GM18511 (cell line): ENCODE data around the gene TESK2.
"Not testable (repeated sequence)": the region's sequence is repeated elsewhere in the genome, so short reads cannot be mapped to it uniquely, and the experiment has no call there.

ENCODE experiments used
- ATAC-seq: cut with Tn5 transposase; IDR thresholded peaks from one replicate; pipeline ENCODE4 v1.9.1; 2021; ENCODE audit warnings: mild to moderate bottlenecking, moderate library complexity; ENCODE audit not compliant: unreplicated experiment

The TESK2 gene, protein sequence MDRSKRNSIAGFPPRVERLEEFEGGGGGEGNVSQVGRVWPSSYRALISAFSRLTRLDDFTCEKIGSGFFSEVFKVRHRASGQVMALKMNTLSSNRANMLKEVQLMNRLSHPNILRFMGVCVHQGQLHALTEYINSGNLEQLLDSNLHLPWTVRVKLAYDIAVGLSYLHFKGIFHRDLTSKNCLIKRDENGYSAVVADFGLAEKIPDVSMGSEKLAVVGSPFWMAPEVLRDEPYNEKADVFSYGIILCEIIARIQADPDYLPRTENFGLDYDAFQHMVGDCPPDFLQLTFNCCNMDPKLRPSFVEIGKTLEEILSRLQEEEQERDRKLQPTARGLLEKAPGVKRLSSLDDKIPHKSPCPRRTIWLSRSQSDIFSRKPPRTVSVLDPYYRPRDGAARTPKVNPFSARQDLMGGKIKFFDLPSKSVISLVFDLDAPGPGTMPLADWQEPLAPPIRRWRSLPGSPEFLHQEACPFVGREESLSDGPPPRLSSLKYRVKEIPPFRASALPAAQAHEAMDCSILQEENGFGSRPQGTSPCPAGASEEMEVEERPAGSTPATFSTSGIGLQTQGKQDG

DNA sequence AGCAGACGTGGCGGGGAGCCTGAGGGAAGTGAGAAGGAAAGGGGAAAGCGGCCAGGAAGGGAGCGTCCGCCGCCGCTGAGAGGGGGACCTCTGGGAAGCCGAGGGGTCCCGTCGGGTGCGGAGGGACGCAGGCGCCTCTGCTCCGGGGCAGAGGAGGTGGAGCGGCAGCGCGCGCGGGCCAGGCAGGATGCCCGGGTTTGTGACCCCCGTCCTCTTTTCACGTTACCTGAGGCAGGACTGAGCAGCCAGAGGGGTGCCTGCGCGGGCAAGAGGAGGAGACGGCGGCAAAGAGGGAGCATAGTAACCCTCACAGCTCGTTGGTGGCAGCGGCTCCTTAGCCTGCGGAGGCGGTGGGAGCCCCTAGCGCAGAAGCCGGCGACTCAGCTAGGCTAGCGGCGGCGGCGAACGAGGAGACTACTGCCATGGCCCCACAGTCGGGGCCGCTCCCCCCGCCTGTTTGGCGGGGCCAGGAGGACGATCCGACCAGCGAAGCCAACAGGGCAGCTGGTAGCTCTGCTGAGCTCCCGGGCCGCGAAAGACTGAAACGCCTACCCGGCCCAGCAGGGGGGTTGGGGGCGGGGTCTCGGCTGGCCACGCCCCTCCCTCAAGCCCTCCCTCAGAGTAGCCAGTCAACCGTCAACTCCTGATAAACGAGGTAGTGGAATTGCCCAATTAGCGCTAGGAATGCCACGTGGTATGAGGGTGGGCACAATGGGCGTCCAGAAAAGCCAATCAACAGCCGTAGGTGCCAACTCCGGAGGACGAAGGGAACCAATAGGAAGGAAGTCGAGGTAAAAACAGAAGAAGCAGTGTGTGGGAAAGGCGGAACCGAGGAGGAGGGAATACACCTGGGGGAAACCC lies at the start of gene TESK2:
Gene TESK2, minus strand, starts transcription at position 538 of the 861 bp plus-strand sequence. CDS start 33,378 bp downstream, outside the sequence.
- ATAC-seq: peak; percentile 87

DNA sequence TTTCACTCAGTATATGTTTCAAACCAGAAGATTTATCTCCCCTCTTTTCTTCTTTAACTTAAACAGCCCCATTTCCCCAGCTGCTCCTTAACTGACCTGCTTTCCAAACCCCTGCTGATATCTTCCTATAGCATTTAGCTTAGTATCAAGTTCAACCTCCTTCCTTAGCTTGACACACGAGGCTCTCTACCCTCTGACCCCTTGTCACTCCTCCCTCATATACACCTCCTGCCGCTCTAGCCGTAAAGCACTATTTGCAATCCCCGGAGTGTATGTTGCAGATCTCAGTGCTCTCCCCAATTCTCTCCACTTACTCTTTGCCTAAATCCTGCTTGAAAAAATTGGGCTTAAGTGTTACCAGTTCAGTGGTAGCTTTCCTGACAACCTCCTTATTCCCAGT lies 45.9 kb upstream of the TESK2 start:
- ATAC-seq: no peak

DNA sequence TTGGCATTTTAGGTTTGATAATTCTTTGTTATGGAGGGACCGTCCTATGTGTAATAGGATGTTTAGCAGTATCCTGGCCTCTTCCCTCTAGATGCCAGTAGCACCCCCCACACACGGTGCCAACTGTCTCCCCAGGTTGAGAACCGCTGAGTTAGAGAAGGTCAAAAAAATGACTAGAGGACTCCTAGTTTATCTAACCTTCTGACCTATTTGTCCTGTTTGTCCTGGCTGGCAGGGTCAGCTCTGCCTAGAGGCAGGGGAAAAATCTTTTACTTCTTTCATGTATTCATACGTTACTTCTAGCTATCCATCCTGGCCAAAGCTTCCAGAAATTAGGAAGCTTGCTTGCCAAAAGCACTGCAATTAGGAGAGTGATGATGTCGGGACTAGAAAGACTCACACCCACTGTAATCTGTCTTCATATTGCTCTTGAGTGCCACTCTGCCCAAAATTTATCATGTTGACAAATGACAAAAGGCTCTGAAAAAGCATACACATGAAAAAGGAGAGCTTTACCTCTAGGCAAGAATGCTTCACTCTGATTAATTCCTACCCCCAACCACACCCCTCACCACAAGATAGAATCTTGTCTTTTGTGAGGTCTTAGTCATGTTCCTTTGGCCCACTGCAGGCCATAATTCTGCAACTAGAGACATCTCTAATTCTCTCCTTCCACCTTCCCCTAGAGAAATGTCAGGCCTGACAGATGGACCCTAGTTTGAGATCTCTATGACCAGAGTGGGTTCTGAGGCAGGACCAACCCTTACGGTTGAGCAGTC lies 45.2 kb upstream of the TESK2 start:
- ATAC-seq: no peak

DNA sequence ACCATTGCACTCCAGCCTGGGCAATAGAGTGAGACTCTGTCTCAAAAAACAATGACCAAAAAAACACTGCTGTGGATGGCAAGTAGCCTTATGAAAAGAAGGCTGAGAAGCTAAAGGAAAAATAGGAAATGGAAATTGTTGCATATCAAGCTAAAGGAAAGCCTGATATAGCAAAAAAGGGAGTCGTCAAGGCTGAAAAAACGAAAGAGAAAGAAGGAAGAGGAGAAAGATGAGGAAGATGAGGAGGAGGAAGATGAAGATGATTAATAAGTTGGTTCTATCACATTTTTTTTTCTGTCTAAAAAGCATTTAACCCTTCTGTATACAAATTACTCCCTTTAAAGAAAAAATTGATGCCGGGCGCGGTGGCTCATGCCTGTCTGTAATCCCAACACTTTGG lies 40.9 kb upstream of the TESK2 start:
- no peak for ATAC-seq

DNA sequence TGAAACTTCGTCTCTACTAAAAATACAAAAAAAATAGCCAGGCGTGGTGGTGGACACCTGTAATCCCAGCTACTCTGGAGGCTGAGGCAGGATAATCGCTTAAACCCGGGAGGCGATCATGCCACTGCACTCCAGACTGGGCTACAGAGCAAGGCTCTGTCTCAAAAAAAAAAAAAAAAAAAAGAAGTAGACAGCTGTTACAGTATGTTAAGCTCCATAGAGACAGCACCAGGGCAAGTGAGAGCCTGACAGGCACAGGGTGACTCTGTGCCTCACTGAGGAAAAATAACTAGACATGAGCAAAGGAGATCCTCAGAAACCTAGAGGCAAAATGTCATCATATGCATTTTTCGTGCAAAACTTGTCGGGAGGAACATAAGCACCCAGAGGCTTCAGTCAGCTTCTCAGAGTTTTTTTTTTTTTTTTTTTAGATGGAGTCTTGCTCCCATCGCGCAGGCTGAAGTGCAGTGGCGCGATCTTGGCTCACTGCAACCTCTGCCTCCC lies 39.7 kb upstream of the TESK2 start:
- ATAC-seq: no peak

DNA sequence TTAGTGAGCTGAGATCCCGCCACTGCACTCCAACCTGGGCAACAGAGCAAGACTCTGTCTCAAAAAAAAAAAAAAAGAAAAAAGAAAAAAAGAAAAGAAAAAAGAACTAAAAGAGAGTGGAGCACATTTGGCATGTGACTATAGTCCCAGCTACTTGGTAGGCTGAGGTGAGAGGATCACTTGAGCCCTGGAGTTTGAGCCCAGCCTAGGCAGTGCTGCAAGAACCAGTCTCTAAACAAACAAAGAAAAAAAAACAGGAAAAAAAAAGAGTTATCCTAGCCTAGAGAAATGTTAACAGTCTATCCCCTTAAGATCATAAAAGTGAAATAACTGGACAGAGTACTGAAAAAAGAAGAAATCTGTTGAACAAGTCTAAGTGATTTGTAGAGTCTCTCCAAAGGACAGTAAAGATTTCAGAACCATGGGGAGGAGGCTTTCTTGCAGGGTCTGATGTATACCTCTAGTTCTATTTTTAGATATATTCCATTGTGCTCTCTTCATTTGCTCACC lies 35.2 kb upstream of the TESK2 start:
- ATAC-seq: no peak

DNA sequence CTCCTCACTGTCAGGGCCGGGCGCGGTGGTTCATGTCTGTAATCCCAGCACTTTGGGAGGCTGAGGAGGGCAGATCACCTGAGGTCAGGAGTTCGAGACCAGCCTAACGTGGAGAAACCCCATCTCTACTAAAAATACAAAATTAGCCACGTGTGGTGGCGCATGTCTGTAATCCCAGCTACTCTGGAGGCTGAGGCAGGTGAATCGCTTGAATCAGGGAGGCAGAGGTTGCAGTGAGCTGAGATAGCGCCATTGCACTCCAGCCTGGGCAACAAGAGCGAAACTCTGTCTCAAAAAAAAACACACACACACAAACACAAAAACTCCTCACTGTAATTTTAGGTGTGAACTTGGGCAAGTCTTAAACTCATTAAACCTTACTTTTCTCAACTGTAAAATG lies 33.0 kb upstream of the TESK2 start:
- not testable (repeated sequence) for ATAC-seq

DNA sequence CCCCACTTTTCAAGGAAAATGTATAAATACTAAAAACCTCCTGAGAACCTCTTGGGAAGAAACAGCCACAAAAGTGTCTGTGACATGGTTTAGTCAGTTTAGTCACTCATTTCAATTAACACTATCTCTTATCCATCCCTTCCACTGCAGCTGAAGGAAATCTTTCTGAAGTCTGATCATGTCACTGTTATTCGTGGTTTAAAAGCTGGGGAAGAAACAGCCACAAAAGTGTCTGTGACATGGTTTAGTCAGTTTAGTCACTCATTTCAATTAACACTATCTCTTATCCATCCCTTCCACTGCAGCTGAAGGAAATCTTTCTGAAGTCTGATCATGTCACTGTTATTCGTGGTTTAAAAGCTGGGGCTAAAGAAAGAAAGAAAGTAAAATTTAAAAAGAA lies 32.6 kb upstream of the TESK2 start:
- ATAC-seq: not testable (repeated sequence)

DNA sequence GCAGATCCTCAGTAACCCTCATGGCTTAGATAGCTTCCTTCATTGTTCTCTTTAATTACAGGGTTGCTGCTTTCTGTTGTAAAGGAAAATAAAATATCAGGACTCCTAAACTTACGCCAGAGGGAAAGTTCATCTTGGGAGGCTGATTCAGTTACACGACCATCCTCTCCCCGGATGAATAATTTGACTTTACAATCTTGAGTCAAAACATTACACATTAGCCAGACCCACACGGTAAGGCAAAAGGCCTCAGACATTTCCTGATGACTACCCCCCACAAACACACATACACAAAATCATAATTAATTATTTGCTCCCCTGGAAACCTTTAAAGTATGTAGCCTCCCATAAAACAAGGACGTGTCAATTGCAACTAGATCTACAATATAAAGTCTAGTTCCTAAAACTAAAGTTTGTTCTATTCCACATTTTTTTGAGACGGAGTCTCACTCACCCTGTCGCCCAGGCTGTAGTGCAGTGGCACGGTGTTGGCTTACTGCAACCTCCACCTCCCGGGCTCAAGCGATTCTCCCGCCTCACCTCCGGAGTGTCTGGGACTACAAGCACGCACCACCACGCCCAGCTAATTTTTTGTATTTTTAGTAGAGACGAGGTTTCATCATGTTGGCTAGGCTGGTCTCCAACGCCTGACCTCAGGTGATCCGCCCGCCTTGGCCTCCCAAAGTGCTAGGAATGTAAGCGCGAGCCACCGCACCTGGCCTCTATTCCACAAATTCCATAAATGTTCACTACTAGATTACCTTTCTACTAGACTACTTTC lies 31.6 kb upstream of the TESK2 start:
- no peak for ATAC-seq

DNA sequence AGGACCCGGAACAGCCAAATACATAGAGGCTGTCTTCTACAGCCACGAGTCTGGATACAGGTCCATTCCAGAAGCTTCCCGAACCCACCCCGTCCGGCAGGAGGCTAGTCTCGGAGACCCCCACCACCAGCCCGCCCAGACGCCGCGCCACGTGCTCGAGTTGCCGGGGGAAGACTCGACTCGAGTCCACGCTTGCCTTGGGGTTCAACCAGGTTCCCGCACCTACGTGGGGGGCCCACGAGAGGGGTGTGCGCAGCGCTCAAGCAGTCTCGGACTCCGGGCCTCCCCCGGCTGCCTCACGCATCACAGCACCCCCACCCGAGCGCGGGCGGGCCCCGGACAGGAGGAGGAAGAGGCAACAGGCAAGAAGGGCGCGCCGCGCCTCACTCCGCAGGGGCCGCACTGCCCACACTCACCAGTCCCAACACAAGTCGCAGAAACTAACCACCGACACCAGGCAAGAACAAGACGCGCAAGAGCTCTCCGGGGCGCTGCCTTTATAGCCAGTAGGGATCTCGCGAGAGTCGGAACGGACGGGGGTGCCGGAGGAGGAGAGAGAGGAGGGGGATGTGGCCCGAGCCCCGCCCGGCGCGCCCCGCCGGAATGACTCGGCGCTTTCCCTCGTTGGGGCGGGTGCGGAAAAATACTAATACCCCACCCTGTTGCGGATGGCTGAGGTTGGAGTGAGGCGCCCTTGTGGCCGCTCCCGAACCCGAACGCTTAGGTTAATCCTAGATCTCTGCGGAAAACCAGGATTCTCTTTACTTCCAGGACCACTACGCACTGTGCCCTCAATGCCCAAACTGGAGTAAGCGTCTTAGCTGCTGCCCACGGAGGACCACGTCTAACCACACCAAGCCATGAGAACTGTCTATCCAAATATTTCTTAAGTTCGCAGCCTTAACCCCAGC lies 30.7 kb upstream of the TESK2 start, which contains the start of gene PRDX1:
Gene PRDX1, minus strand, starts transcription at position 472 of the 911 bp plus-strand sequence. CDS start 2,841 bp downstream, outside the sequence.
- ATAC-seq: peak; percentile 86

DNA sequence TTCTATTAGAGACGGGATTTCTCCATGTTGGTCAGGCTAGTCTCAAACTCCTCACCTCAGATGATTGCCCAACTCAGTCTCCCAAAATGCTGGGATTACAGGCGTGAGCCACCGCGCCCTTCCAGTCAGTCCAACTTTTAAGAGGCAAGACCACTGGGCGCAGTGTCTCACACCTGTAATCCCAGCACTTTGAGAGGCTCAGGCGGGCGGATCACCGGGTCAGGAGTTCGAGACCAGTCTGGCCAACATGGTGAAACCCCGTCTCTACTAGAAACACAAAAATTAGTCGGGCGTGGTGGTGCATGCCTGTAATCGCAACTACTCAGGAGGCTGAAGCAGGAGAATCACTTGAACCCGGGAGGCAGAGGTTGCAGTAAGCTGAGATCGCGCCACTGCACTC lies 28.8 kb upstream of the TESK2 start:
- ATAC-seq: not testable (repeated sequence)

DNA sequence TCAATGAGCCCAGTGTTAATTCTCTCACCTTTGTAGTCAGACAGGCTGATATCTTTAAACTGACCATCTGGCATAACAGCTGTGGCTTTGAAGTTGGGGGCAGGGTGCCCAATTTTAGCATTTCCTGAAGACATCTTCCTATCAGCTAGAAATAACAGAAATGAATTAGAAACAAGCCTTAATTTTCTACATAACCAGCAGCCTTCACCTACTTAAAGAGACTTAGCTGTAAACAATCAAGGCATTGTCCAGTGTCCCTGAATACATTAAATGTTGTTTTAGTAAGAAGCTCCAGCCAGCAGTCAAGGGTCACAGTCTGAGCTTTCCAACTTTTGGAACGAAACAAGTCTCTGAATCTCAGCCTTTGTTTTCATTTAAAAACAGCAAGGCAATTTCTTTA lies 27.9 kb upstream of the TESK2 start:
- ATAC-seq: no peak

DNA sequence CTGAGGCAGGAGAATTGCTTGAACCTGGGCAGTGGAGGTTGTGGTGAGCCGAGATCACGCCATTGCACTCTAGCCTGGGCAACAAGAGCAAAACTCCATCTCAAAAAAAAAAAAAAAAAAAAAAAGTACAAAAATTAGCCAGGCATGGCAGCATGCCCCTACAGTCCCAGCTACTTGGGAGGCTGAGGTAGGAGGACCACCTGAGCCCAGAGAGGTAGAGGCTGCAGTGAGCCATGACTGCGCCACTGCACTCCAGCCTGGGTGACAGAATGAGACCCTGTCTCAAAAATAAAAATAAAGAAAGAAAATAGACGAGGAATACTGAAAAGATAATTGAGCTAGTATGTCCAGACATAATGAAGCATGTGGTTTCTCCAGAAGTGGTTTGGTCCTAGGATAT lies 27.4 kb upstream of the TESK2 start:
- ATAC-seq: not testable (repeated sequence)

DNA sequence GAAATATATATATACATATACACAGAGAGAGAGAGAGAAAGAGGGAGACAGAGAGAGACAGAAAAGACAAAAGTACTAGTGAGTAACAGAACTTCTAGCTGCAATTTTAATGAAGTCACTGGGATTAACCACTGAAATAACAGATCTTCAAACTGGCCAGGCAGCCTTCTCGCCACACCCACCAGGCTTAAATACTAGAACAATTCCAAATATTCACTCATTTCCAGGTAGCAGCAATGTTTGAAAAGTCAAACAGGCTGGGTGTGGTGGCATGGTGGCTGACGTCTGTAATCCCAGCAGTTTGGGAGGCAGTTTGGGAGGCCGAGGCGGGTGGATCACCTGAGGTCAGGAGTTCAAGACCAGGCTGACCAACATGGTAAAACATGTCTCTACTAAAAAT lies 25.5 kb upstream of the TESK2 start:
- ATAC-seq: no peak

DNA sequence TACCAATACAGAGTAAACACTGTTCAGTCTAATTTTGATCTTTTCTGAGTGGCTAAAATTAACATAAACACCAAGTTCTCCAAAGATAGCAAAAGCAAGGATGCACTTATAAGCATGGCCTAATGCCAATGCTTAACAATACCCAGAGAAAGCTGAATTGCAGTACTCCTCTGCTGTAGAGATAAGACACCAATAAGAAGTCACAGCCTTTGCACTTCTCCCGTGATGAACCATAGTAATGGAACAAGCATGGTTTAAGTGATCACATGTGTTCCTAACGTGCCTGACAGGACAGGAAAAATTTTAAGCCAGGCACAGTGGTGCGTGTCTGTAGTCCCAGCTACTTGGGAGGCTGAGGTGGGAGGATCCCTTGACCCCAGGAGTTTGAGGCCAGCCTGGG lies 25.1 kb upstream of the TESK2 start:
- no peak for ATAC-seq

DNA sequence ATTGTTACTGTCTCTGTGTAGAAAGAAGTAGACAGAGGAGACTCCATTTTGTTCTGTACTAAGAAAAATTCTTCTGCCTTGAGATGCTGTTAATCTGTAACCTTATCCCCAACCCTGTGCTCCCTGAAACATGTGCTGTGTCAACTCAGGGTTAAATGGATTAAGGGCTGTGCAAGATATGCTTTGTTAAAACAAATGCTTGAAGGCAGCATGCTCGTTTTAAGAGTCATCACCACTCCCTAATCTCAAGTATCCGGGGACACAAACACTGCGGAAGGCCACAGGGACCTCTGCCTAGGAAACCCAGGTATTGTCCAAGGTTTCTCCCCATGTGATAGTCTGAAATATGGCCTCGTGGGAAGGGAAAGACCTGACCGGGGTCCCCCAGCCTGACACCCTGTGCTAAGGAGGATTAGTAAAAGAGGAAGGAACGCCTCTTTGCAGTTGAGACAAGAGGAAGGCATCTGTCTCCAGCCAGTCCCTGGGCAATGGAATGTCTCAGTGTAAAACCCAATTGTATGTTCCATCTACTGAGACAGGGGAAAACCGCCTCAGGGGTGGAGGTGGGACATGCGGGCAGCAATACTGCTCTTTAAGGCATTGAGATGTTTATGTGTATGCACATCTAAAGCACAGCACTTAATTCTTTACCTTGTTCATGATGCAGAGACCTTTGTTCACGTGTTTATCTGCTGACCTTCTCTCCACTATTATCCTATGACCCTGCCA lies 22.7 kb upstream of the TESK2 start:
- ATAC-seq: not testable (repeated sequence)

DNA sequence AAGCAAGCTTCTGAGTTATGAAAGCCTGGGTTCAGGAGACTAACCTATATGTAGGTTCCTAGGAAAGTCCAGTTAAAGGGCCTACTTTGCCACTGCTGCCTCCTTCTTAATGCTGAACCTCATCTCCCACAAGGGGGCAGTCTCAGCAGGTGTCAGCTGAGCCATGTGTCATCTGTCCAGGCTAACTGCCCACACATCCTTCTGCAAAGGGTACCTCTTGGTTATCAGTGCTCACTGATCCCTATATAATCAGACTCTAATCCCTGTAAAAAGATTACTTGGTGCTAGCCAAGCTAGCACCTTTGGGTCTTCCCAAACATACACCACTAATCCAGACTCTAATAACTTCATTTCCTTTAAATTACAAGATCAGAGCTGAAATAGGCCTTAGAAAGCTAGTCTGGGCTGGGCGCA lies 21.7 kb upstream of the TESK2 start:
- no peak for ATAC-seq
